HepG2 (cell line): ENCODE results near the gene PLEKHA3. TPM values are rescaled to one million over a fixed set of nuclear protein-coding genes. Genes with fewer than 3 reads are reported as not detected.

Experiments used
- ATAC-seq: fragments of 200-7000 bp; cut with Tn5 transposase; 3 replicates; pipeline ENCODE4 v1.9.1; 2020; ENCODE audit warnings: mild to moderate bottlenecking, moderate library complexity
- BruUV-seq: library from RNA; stranded (reverse); fragments of 400-500 nt; replicated peaks from 2 replicates; lab custom pipeline; 2021; lab: Mats Ljungman, UMichigan
- CTCF ChIA-PET: fragments of 300-600 bp; formaldehyde crosslinking; extraction: SDS; loops from one replicate; lab custom pipeline; 2021; ENCODE audit warnings: low total read pairs, inconsistent platforms, low intra/inter-chr PET ratio; lab: Yijun Ruan, JAX
- POLR2A ChIA-PET: fragments of 350-600 bp; sonication (Branson Sonifier 250); formaldehyde crosslinking; loops from one replicate; lab custom pipeline; 2020; ENCODE audit warnings: antibody characterized with exemption, inconsistent platforms; lab: Yijun Ruan, JAX
- DNase-seq: peaks from one replicate; pipeline ENCODE4 v3.0.0-alpha.2; 2015; ENCODE audit warnings: low spot score
- FAIRE-seq: peaks from 3 replicates; lab custom pipeline; 2011; peaks lifted over from hg19 to GRCh38; lab: Jason Lieb, UNC
- H2AFZ ChIP-seq: one replicate; pipeline ENCODE4 v1.6.1; 2011; ENCODE audit warnings: low read length, inconsistent platforms
- H3K27ac ChIP-seq: fragments of 300-600 bp; 3 replicates; pipeline ENCODE4 v1.8.0; 2011; ENCODE audit warnings: mixed run types, mild to moderate bottlenecking, mixed read lengths, low read length, inconsistent platforms; ENCODE audit not compliant: insufficient read depth; ENCODE audit errors: extremely low read length
- H3K27me3 ChIP-seq, 2 experiments: fragments of 200-600 bp in 1 of 2; 2 replicates in 1 of 2; 3 replicates in 1 of 2; pipeline versions ENCODE4 v1.6.0 to v1.8.0; 2011; ENCODE audit warnings: low read length in 2 of 2, mild to moderate bottlenecking in 2 of 2, moderate library complexity in 2 of 2, inconsistent platforms in 1 of 2; ENCODE audit not compliant: insufficient read depth in 2 of 2, control insufficient read depth in 1 of 2
- H3K36me3 ChIP-seq, 2 experiments: fragments of 200-600 bp in 1 of 2; replicated peaks in 1 of 2; 2 replicates in 1 of 2; 3 replicates in 1 of 2; pipeline versions ENCODE4 v1.5.1 to v1.8.0; 2011; ENCODE audit warnings: low read length in 2 of 2, inconsistent platforms in 1 of 2; ENCODE audit not compliant: insufficient read depth in 2 of 2, control insufficient read depth in 1 of 2
- H3K4me1 ChIP-seq: 2 replicates; pipeline ENCODE4 v1.5.1; 2012; ENCODE audit warnings: low read length, inconsistent platforms; ENCODE audit not compliant: insufficient read depth
- H3K4me2 ChIP-seq: 2 replicates; pipeline ENCODE4 v1.6.0; 2011; ENCODE audit warnings: low read depth, low read length, inconsistent platforms
- H3K4me3 ChIP-seq, 3 experiments: fragments of 200-600 bp in 1 of 3; sonication (generic), shearing (Covaris generic) in 1 of 3; replicated peaks in 1 of 3; 2 replicates each; pipeline ENCODE4 v1.5.1; 2011 to 2016; ENCODE audit warnings: low read length in 3 of 3, inconsistent platforms in 2 of 3, low read depth in 2 of 3, mild to moderate bottlenecking in 2 of 3, control low read depth in 1 of 3, mixed read lengths in 1 of 3; ENCODE audit not compliant: insufficient read depth in 1 of 3
- H3K79me2 ChIP-seq: one replicate; pipeline ENCODE4 v1.6.1; 2011; ENCODE audit warnings: low read length, inconsistent platforms; ENCODE audit not compliant: insufficient read depth
- H3K9ac ChIP-seq: 2 replicates; pipeline ENCODE4 v1.6.0; 2011; ENCODE audit warnings: mild to moderate bottlenecking, low read depth, low read length, inconsistent platforms; ENCODE audit not compliant: insufficient read depth
- H3K9me3 ChIP-seq: 2 replicates; pipeline ENCODE4 v1.5.1; 2012; ENCODE audit warnings: mild to moderate bottlenecking, low read length
- H4K20me1 ChIP-seq: 2 replicates; pipeline ENCODE4 v1.6.0; 2011; ENCODE audit warnings: inconsistent platforms, mild to moderate bottlenecking, low read length, moderate library complexity; ENCODE audit not compliant: insufficient read depth
- DPF2 ChIP-seq: sonication (generic); formaldehyde crosslinking; IDR thresholded peaks from 2 replicates; pipeline ENCODE4 v1.4.0; 2020; ENCODE audit warnings: mild to moderate bottlenecking, low read depth, missing genetic modification reagents, borderline replicate concordance
- NR2C2 ChIP-seq: sonication (generic); formaldehyde crosslinking; IDR thresholded peaks from 2 replicates; pipeline ENCODE4 v1.4.0; 2020; ENCODE audit warnings: missing genetic modification reagents, mild to moderate bottlenecking, moderate library complexity, borderline replicate concordance
- SNAPC2 ChIP-seq: sonication (generic); formaldehyde crosslinking; IDR thresholded peaks from 2 replicates; pipeline ENCODE4 v1.8.1; 2022; ENCODE audit warnings: mild to moderate bottlenecking, missing genetic modification reagents
- ZNF446 ChIP-seq: sonication (generic); formaldehyde crosslinking; IDR thresholded peaks from 2 replicates; pipeline ENCODE4 v1.5.0; 2020; ENCODE audit warnings: mild to moderate bottlenecking, missing genetic modification reagents
- ZNF510 ChIP-seq: sonication (generic); formaldehyde crosslinking; IDR thresholded peaks from 2 replicates; pipeline ENCODE4 v1.4.0; 2020; ENCODE audit warnings: low read depth, mild to moderate bottlenecking, missing genetic modification reagents
- ZNF598 ChIP-seq: sonication (generic); formaldehyde crosslinking; IDR thresholded peaks from 2 replicates; pipeline ENCODE4 v1.5.1; 2020; ENCODE audit warnings: mild to moderate bottlenecking, missing genetic modification reagents, borderline replicate concordance
- ZSCAN9 ChIP-seq: IDR thresholded peaks from 2 replicates; pipeline ENCODE4 v1.6.1; 2016; ENCODE audit warnings: borderline replicate concordance
- WGBS: methylation state at CpG from one replicate; pipeline ENCODE4 v1.1.6; 2017; ENCODE audit warnings: low lambda C conversion rate; 5-methylcytosine and 5-hydroxymethylcytosine counted together
- in situ Hi-C: cut with HindIII; loops from 2 replicates; pipeline ENCODE4 v1.10.0; 2017; ENCODE audit warnings: low pct_unique_long_range_greater_than_20kb; ENCODE audit not compliant: extremely low pct_ligation_motif_present
- intact Hi-C: fragments of 100-400 bp; cut with micrococcal nuclease; formaldehyde crosslinking; loops from one replicate; pipeline ENCODE4 v1.10.0; 2022; ENCODE audit not compliant: unreplicated experiment
- polyA plus RNA-seq, 8 experiments: library from polyadenylated mRNA; depleted of rRNA in 3 of 8; stranded (reverse) in 7 of 8; unstranded in 1 of 8; fragments of >200 nt; fragmentation: Illumina TruSeq in 4 of 8; extraction: Trizol in 4 of 8; gene quantifications; 2 replicates each; pipeline versions ENCODE4 v1.2.1 to v1.2.3, GENCODE V29; 2011 to 2016; ENCODE audit warnings: low read depth in 4 of 8, missing spikeins in 1 of 8, mixed read lengths in 1 of 8; ENCODE audit not compliant: insufficient read depth in 1 of 8
- total RNA-seq, 5 experiments: library from RNA; depleted of rRNA; stranded (reverse); fragments of >200 nt; fragmentation: Illumina TruSeq; extraction: Trizol; gene quantifications; 2 replicates each; pipeline ENCODE4 v1.2.3, GENCODE V29; 2016; ENCODE audit warnings: low read depth in 1 of 5
- TF ChIP-seq, protein P1 (sequence below): sonication (generic); formaldehyde crosslinking; IDR thresholded peaks from 2 replicates; pipeline ENCODE4 v1.9.0; 2021; ENCODE audit warnings: missing genetic modification reagents, borderline replicate concordance
- TF ChIP-seq, protein P2 (sequence below): sonication (generic); formaldehyde crosslinking; IDR thresholded peaks from 2 replicates; pipeline ENCODE4 v1.5.0; 2020; ENCODE audit warnings: mild to moderate bottlenecking, missing genetic modification reagents, borderline replicate concordance

PLEKHA3 gene
- total and polyA plus RNA-seq, 2 of the 13 experiments (the other 11 are each of a cell fraction or from before 2014, with no cell fraction given) = 11.7 to 23.1 TPM

DNA sequence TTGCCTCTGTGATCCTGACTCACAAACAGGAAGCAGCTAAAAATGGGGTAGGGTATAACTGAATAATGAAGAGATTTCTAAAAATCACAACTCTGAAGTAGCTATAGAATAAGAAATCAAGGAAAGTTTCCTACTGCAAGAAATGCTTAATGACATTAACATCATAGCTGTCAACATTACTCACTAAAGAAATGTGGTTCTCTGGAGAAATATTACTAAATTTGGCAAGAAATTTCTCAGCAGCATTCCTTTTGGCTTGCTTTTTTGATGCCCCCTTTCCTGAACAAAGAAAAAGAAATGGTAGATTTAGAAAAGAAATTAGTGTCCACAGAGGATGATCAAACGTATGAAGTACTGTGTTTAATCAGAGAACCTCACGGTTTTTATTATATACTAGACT, 38.8 kb upstream of the PLEKHA3 start:
- H4K20me1 ChIP-seq = no peaks in the 10 kb centered on the region
- TF ChIP-seq ZNF598 (no peak), ZSCAN9 (CRISPR knock-in tag) (no peak), ZNF510 (CRISPR knock-in tag) (no peak), NR2C2 (CRISPR knock-in tag) (no peak), DPF2 (CRISPR knock-in tag) (no peak), SNAPC2 (CRISPR knock-in tag) (no peak), ZNF446 (no peak)
- TF ChIP-seq, protein P1, sequence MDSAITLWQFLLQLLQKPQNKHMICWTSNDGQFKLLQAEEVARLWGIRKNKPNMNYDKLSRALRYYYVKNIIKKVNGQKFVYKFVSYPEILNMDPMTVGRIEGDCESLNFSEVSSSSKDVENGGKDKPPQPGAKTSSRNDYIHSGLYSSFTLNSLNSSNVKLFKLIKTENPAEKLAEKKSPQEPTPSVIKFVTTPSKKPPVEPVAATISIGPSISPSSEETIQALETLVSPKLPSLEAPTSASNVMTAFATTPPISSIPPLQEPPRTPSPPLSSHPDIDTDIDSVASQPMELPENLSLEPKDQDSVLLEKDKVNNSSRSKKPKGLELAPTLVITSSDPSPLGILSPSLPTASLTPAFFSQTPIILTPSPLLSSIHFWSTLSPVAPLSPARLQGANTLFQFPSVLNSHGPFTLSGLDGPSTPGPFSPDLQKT = no peak
- TF ChIP-seq, protein P2, sequence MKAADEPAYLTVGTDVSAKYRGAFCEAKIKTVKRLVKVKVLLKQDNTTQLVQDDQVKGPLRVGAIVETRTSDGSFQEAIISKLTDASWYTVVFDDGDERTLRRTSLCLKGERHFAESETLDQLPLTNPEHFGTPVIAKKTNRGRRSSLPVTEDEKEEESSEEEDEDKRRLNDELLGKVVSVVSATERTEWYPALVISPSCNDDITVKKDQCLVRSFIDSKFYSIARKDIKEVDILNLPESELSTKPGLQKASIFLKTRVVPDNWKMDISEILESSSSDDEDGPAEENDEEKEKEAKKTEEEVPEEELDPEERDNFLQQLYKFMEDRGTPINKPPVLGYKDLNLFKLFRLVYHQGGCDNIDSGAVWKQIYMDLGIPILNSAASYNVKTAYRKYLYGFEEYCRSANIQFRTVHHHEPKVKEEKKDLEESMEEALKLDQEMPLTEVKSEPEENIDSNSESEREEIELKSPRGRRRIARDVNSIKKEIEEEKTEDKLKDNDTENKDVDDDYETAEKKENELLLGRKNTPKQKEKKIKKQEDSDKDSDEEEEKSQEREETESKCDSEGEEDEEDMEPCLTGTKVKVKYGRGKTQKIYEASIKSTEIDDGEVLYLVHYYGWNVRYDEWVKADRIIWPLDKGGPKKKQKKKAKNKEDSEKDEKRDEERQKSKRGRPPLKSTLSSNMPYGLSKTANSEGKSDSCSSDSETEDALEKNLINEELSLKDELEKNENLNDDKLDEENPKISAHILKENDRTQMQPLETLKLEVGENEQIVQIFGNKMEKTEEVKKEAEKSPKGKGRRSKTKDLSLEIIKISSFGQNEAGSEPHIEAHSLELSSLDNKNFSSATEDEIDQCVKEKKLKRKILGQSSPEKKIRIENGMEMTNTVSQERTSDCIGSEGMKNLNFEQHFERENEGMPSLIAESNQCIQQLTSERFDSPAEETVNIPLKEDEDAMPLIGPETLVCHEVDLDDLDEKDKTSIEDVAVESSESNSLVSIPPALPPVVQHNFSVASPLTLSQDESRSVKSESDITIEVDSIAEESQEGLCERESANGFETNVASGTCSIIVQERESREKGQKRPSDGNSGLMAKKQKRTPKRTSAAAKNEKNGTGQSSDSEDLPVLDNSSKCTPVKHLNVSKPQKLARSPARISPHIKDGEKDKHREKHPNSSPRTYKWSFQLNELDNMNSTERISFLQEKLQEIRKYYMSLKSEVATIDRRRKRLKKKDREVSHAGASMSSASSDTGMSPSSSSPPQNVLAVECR (CRISPR knock-in tag) = no peak
- no peaks in the 10 kb centered on the region for H3K79me2 ChIP-seq
- FAIRE-seq (no peak), DNase-seq (no peak), ATAC-seq (no peak)
- ChIA-PET CTCF (no interaction called here), POLR2A (interaction anchor here (1.1 to 2.6 kb wide), 2 partner anchors 10 to 13 kb away, joined by 3 to 14 read pairs; partner anchors contain the start of genes PJVK and PRKRA)
- no peaks in the 10 kb centered on the region for H3K27me3 ChIP-seq
- in situ Hi-C loops = no loop called here
- 98% methylated on average over 2 of the region's 2 CpGs for WGBS
- intact Hi-C loops = no loop called here
- H3K27ac ChIP-seq = no peak overlapping the region
- no peak overlapping the region for H3K4me2 ChIP-seq
- BruUV-seq = no TSS peak
- H3K4me1 ChIP-seq = no peaks in the 10 kb centered on the region
- no peaks in the 10 kb centered on the region for H3K9me3 ChIP-seq
- no peak overlapping the region for H3K9ac ChIP-seq
- H3K36me3 ChIP-seq = peaks cover 15 to 77% of the 10 kb centered on the region in 2 experiments
- H3K4me3 ChIP-seq = no peak overlapping the region
- no peak overlapping the region for H2AFZ ChIP-seq
